HepG2 (cell line): Measurements from ENCODE around the gene RHOC. TPM values are rescaled to one million over a fixed set of nuclear protein-coding genes. Genes with fewer than 3 reads are reported as not detected.

Source experiments
- ATF7 ChIP-seq, 2 experiments: fragments of 450-650 bp in 1 of 2; sonication (generic) in 1 of 2; formaldehyde crosslinking in 1 of 2; IDR thresholded peaks; 2 replicates each; pipeline versions ENCODE4 v1.4.0 to v1.6.1; 2016 to 2020; ENCODE audit warnings: antibody characterized with exemption in 1 of 2, mild to moderate bottlenecking in 1 of 2, missing genetic modification reagents in 1 of 2
- DPF2 ChIP-seq: sonication (generic); formaldehyde crosslinking; IDR thresholded peaks from 2 replicates; pipeline ENCODE4 v1.4.0; 2020; ENCODE audit warnings: mild to moderate bottlenecking, low read depth, missing genetic modification reagents, borderline replicate concordance
- HMGA1 ChIP-seq: sonication (generic); formaldehyde crosslinking; conservative IDR thresholded peaks from 2 replicates; pipeline ENCODE4 v1.4.0; 2020; ENCODE audit warnings: missing genetic modification reagents
- IRF9 ChIP-seq: sonication (generic); formaldehyde crosslinking; IDR thresholded peaks from 2 replicates; pipeline ENCODE4 v1.8.0; 2022; ENCODE audit warnings: missing genetic modification reagents, mild to moderate bottlenecking, borderline replicate concordance
- MTF1 ChIP-seq: sonication (generic); formaldehyde crosslinking; IDR thresholded peaks from 2 replicates; pipeline ENCODE4 v1.5.0; 2020; ENCODE audit warnings: missing genetic modification reagents
- PAF1 ChIP-seq: IDR thresholded peaks from 2 replicates; pipeline ENCODE4 v1.6.1; 2016; ENCODE audit warnings: missing genetic modification reagents, missing compliant biosample characterization
- PRMT3 ChIP-seq: sonication (generic); formaldehyde crosslinking; IDR thresholded peaks from 2 replicates; pipeline ENCODE4 v1.8.1; 2022; ENCODE audit warnings: low read depth, mild to moderate bottlenecking, moderate library complexity, missing genetic modification reagents, borderline replicate concordance
- RBAK ChIP-seq: sonication (generic); formaldehyde crosslinking; IDR thresholded peaks from 2 replicates; pipeline ENCODE4 v1.5.1; 2020; ENCODE audit warnings: mild to moderate bottlenecking, missing genetic modification reagents
- RERE ChIP-seq: IDR thresholded peaks from 2 replicates; pipeline ENCODE4 v1.6.1; 2016; ENCODE audit warnings: low read depth, missing genetic modification reagents, missing compliant biosample characterization
- SALL2 ChIP-seq: sonication (generic); formaldehyde crosslinking; IDR thresholded peaks from 2 replicates; pipeline ENCODE4 v1.8.1; 2023; ENCODE audit warnings: mild to moderate bottlenecking, missing genetic modification reagents, inconsistent platforms
- SNAPC2 ChIP-seq: sonication (generic); formaldehyde crosslinking; IDR thresholded peaks from 2 replicates; pipeline ENCODE4 v1.8.1; 2022; ENCODE audit warnings: mild to moderate bottlenecking, missing genetic modification reagents
- TERF1 ChIP-seq: sonication (generic); formaldehyde crosslinking; IDR thresholded peaks from 2 replicates; pipeline ENCODE4 v1.8.0; 2022; ENCODE audit warnings: mild to moderate bottlenecking, missing genetic modification reagents, moderate library complexity
- ZHX2 ChIP-seq, 2 experiments: sonication (generic) in 1 of 2; formaldehyde crosslinking in 1 of 2; IDR thresholded peaks; 2 replicates each; pipeline versions ENCODE4 v1.6.1 to v1.9.0; 2014 to 2022; ENCODE audit warnings: antibody characterized with exemption in 1 of 2, borderline replicate concordance in 1 of 2, inconsistent platforms in 1 of 2, low read depth in 1 of 2, missing genetic modification reagents in 1 of 2
- ZNF777 ChIP-seq: sonication (generic); formaldehyde crosslinking; IDR thresholded peaks from 2 replicates; pipeline ENCODE4 v1.4.0; 2020; ENCODE audit warnings: missing genetic modification reagents
- polyA plus RNA-seq, 8 experiments: library from polyadenylated mRNA; depleted of rRNA in 3 of 8; stranded (reverse) in 7 of 8; unstranded in 1 of 8; fragments of >200 nt; fragmentation: Illumina TruSeq in 4 of 8; extraction: Trizol in 4 of 8; gene quantifications; 2 replicates each; pipeline versions ENCODE4 v1.2.1 to v1.2.3, GENCODE V29; 2011 to 2016; ENCODE audit warnings: low read depth in 4 of 8, missing spikeins in 1 of 8, mixed read lengths in 1 of 8; ENCODE audit not compliant: insufficient read depth in 1 of 8
- total RNA-seq, 5 experiments: library from RNA; depleted of rRNA; stranded (reverse); fragments of >200 nt; fragmentation: Illumina TruSeq; extraction: Trizol; gene quantifications; 2 replicates each; pipeline ENCODE4 v1.2.3, GENCODE V29; 2016; ENCODE audit warnings: low read depth in 1 of 5

Gene RHOC
- total and polyA plus RNA-seq, 2 of the 13 experiments (the other 11 are each of a cell fraction or from before 2014, with no cell fraction given) = 64.3 to 182 TPM

- TF ChIP-seq TERF1 (CRISPR knock-in tag) (0 out of 2 replicates have a peak, but pooled peaks have one; percentile 60), SNAPC2 (CRISPR knock-in tag) (no peak), RBAK (no peak), PAF1 (CRISPR knock-in tag) (no peak), HMGA1 (CRISPR knock-in tag) (no peak), MTF1 (CRISPR knock-in tag) (no peak; the same call in 1 of the 2 replicates), RERE (CRISPR knock-in tag) (no peak), DPF2 (CRISPR knock-in tag) (no peak), IRF9 (CRISPR knock-in tag) (0 out of 2 replicates have a peak, but pooled peaks have one; percentile 74), SALL2 (CRISPR knock-in tag) (0 out of 2 replicates have a peak, but pooled peaks have one; percentile 30), ATF7 (IDR thresholded peaks at IDR 0.05) (no peak), ATF7 (CRISPR knock-in tag; IDR thresholded peaks at IDR 0.05) (no peak), PRMT3 (CRISPR knock-in tag) (no peak), ZHX2 (IDR thresholded peaks at IDR 0.05; ENCODE audit: low read depth) (no peak), ZHX2 (CRISPR knock-in tag; IDR thresholded peaks at IDR 0.05; ENCODE audit: borderline replicate concordance) (no peak; the same call in 1 of the 2 replicates), ZNF777 (CRISPR knock-in tag) (no peak; the same call in 1 of the 2 replicates)
Observed at GRCh38 chr1:112674986-112675727, 31.8 kb downstream of the RHOC start (continued).
